SU-DHL-6 (cell line): ENCODE measurements around the gene AP5B1.

Experiments used
- H2AFZ ChIP-seq: fragments of 200-600 bp; sonication (generic); 2 replicates; pipeline ENCODE4 v1.6.1; 2014; ENCODE audit warnings: low read depth, mild to moderate bottlenecking, moderate library complexity, mixed read lengths, antibody characterized with exemption, low read length; ENCODE audit not compliant: severe bottlenecking
- H3F3A ChIP-seq: fragments of 200-600 bp; shearing (Covaris generic); 2 replicates; pipeline ENCODE4 v1.6.0; 2016; ENCODE audit warnings: antibody characterized with exemption, mild to moderate bottlenecking; ENCODE audit not compliant: insufficient read depth
- H3K27ac ChIP-seq: fragments of 200-600 bp; sonication (generic); 2 replicates; pipeline ENCODE4 v1.5.1; 2016; ENCODE audit warnings: low read depth, mild to moderate bottlenecking, low read length, moderate library complexity, mixed read lengths
- H3K27me3 ChIP-seq: fragments of 200-600 bp; sonication (generic), shearing (Covaris generic); 2 replicates; pipeline ENCODE4 v1.6.0; 2014; ENCODE audit warnings: mild to moderate bottlenecking, low read length
- H3K36me3 ChIP-seq: fragments of 200-600 bp; sonication (generic); 2 replicates; pipeline ENCODE4 v1.6.1; 2014; ENCODE audit warnings: mild to moderate bottlenecking, low read length, mixed read lengths
- H3K4me2 ChIP-seq: fragments of 300-600, 200-600 bp; shearing (Covaris generic), sonication (generic); 2 replicates; pipeline ENCODE4 v1.6.0; 2014; ENCODE audit warnings: low read length, low read depth, mild to moderate bottlenecking; ENCODE audit not compliant: poor library complexity, severe bottlenecking
- H3K4me3 ChIP-seq: fragments of 200-600 bp; sonication (generic); 2 replicates; pipeline ENCODE4 v1.5.1; 2014; ENCODE audit warnings: antibody characterized with exemption, low read length, mild to moderate bottlenecking, mixed read lengths; ENCODE audit not compliant: insufficient read depth, poor library complexity, severe bottlenecking
- H3K79me2 ChIP-seq: fragments of 200-600 bp; sonication (generic); 2 replicates; pipeline ENCODE4 v1.6.1; 2014; ENCODE audit warnings: mild to moderate bottlenecking, low read length, moderate library complexity; ENCODE audit not compliant: insufficient read depth
- H3K9ac ChIP-seq: fragments of 200-600 bp; sonication (generic); 2 replicates; pipeline ENCODE4 v1.7.0; 2014; ENCODE audit warnings: mild to moderate bottlenecking, low read length
- H3K9me2 ChIP-seq: fragments of 200-600 bp; sonication (generic); replicated peaks from 2 replicates; pipeline ENCODE4 v1.6.1; 2014; ENCODE audit warnings: low read length; ENCODE audit not compliant: insufficient read depth
- H3K9me3 ChIP-seq: fragments of 200-600 bp; sonication (generic); 2 replicates; pipeline ENCODE4 v1.6.1; 2014; ENCODE audit warnings: low read length, mixed read lengths; ENCODE audit not compliant: insufficient read depth
- H4K20me1 ChIP-seq: fragments of 200-600 bp; sonication (generic); 2 replicates; pipeline ENCODE4 v1.6.1; 2014; ENCODE audit warnings: low read depth, mild to moderate bottlenecking, antibody characterized with exemption, low read length, moderate library complexity, mixed read lengths
- CTCF ChIP-seq: fragments of 200-600 bp; sonication (generic); IDR thresholded peaks from one replicate; pipeline ENCODE4 v1.5.1; 2017; ENCODE audit warnings: antibody characterized with exemption, mild to moderate bottlenecking, low read length, moderate library complexity; ENCODE audit not compliant: insufficient read depth, poor library complexity, severe bottlenecking
- EZH2phosphoT487 ChIP-seq: fragments of 200-600 bp; sonication (generic), shearing (Covaris generic); conservative IDR thresholded peaks from 2 replicates; pipeline ENCODE4 v1.6.1; 2018; ENCODE audit warnings: mild to moderate bottlenecking, antibody characterized with exemption, low read length, moderate library complexity, mixed read lengths

Gene AP5B1

GRCh38 chr11:65809496-65809895, 28.7 kb upstream of the AP5B1 start:
- Histone ChIP-seq H3K27ac (no peak overlapping the region), H3K9me3 (no peaks in the 10 kb centered on the region), H3K9me2 (no peaks in the 10 kb centered on the region), H3K4me3 (no peak overlapping the region), H4K20me1 (no peaks in the 10 kb centered on the region), H3F3A (no peaks in the 10 kb centered on the region), H2AFZ (no peak overlapping the region), H3K4me2 (no peak overlapping the region), H3K9ac (no peak overlapping the region), H3K27me3 (no peaks in the 10 kb centered on the region), H3K36me3 (no peaks in the 10 kb centered on the region), H3K79me2 (no peaks in the 10 kb centered on the region)
- TF ChIP-seq EZH2phosphoT487 (no peak), CTCF (no peak)

- H3K9me2 ChIP-seq: no peaks in the 10 kb centered on the region
- no peak overlapping the region for H3K27ac ChIP-seq
- no peak overlapping the region for H2AFZ ChIP-seq
- no peak overlapping the region for H3K4me2 ChIP-seq
- no peak overlapping the region for H3K9ac ChIP-seq
- no peak overlapping the region for H3K4me3 ChIP-seq
- H3K27me3 ChIP-seq: no peaks in the 10 kb centered on the region
- no peaks in the 10 kb centered on the region for H3K36me3 ChIP-seq
- no peaks in the 10 kb centered on the region for H3K79me2 ChIP-seq
- TF ChIP-seq EZH2phosphoT487 (no peak), CTCF (no peak)
- no peaks in the 10 kb centered on the region for H3K9me3 ChIP-seq
- no peaks in the 10 kb centered on the region for H3F3A ChIP-seq
- H4K20me1 ChIP-seq: no peaks in the 10 kb centered on the region
These were observed 28.1 kb upstream of the AP5B1 start for GRCh38 chr11:65808744-65809341.

GRCh38 chr11:65806979-65807378, 26.2 kb upstream of the AP5B1 start:
- H3K9me3 ChIP-seq: no peaks in the 10 kb centered on the region
- no peaks in the 10 kb centered on the region for H3K9me2 ChIP-seq
- H3K4me2 ChIP-seq: no peak overlapping the region
- no peaks in the 10 kb centered on the region for H3F3A ChIP-seq
- no peak overlapping the region for H3K27ac ChIP-seq
- TF ChIP-seq EZH2phosphoT487 (no peak), CTCF (no peak)
- no peaks in the 10 kb centered on the region for H3K27me3 ChIP-seq
- no peak overlapping the region for H3K9ac ChIP-seq
- no peaks in the 10 kb centered on the region for H3K36me3 ChIP-seq
- H4K20me1 ChIP-seq: no peaks in the 10 kb centered on the region
- H3K4me3 ChIP-seq: no peak overlapping the region
- no peaks in the 10 kb centered on the region for H3K79me2 ChIP-seq
- no peak overlapping the region for H2AFZ ChIP-seq
